ENCODE data around the gene HTR4.
"Not testable (repeated sequence)": the region's sequence is repeated elsewhere in the genome, so short reads cannot be mapped to it uniquely, and the experiment has no call there.

Gene HTR4

GRCh38 chr5:148653836-148654781, at the start of gene HTR4:
Gene HTR4 (minus strand): TSS chr5:148654527. CDS start chr5:148637014, 17,513 bp downstream.
- no peak for DNase-seq (ENCODE audit: low spot score)

- DNase-seq (ENCODE audit: low spot score): no peak
Measured at GRCh38 chr5:148702019-148702596, 47.8 kb upstream of the HTR4 start.

- DNase-seq (ENCODE audit: low spot score): no peak
Measured at GRCh38 chr5:148699028-148699427, 44.7 kb upstream of the HTR4 start.

GRCh38 chr5:148697809-148698196, 43.5 kb upstream of the HTR4 start:
- DNase-seq (ENCODE audit: low spot score): no peak

- no peak for DNase-seq (ENCODE audit: low spot score)
Measured at GRCh38 chr5:148697180-148697808, 43.0 kb upstream of the HTR4 start.

- no peak for DNase-seq (ENCODE audit: low spot score)
Measured at GRCh38 chr5:148696187-148697036, 42.1 kb upstream of the HTR4 start.

- DNase-seq (ENCODE audit: low spot score): no peak
Measured at GRCh38 chr5:148690945-148691344, 36.6 kb upstream of the HTR4 start.

GRCh38 chr5:148688787-148689186, 34.5 kb upstream of the HTR4 start:
- no peak for DNase-seq (ENCODE audit: low spot score)

GRCh38 chr5:148687871-148688270, 33.5 kb upstream of the HTR4 start:
- no peak for DNase-seq (ENCODE audit: low spot score)

GRCh38 chr5:148687427-148687826, 33.1 kb upstream of the HTR4 start:
- DNase-seq (ENCODE audit: low spot score): no peak

GRCh38 chr5:148686660-148687059, 32.3 kb upstream of the HTR4 start:
- no peak for DNase-seq (ENCODE audit: low spot score)

GRCh38 chr5:148685520-148686134, 31.3 kb upstream of the HTR4 start:
- no peak for DNase-seq (ENCODE audit: low spot score)

GRCh38 chr5:148684528-148684927, 30.2 kb upstream of the HTR4 start:
- peak; percentile 16 for DNase-seq (ENCODE audit: low spot score)

GRCh38 chr5:148683651-148684050, 29.3 kb upstream of the HTR4 start:
- no peak for DNase-seq (ENCODE audit: low spot score)

GRCh38 chr5:148682058-148683026, 28.0 kb upstream of the HTR4 start:
- DNase-seq (ENCODE audit: low spot score): no peak

GRCh38 chr5:148681157-148682057, 27.1 kb upstream of the HTR4 start:
- DNase-seq (ENCODE audit: low spot score): no peak

- DNase-seq (ENCODE audit: low spot score): not testable (repeated sequence)
Measured at GRCh38 chr5:148673704-148674103, 19.4 kb upstream of the HTR4 start.

GRCh38 chr5:148666353-148666752, 12.0 kb upstream of the HTR4 start:
- DNase-seq (ENCODE audit: low spot score): no peak

GRCh38 chr5:148665431-148665830, 11.1 kb upstream of the HTR4 start:
- no peak for DNase-seq (ENCODE audit: low spot score)
